ENCODE measurements around the gene MPDZ. TPM values are rescaled to one million over a fixed set of nuclear protein-coding genes. Genes with fewer than 3 reads are reported as not detected.

The MPDZ gene
- total RNA-seq, 1 experiment from 2014 or later, result 46.7 TPM

DNA sequence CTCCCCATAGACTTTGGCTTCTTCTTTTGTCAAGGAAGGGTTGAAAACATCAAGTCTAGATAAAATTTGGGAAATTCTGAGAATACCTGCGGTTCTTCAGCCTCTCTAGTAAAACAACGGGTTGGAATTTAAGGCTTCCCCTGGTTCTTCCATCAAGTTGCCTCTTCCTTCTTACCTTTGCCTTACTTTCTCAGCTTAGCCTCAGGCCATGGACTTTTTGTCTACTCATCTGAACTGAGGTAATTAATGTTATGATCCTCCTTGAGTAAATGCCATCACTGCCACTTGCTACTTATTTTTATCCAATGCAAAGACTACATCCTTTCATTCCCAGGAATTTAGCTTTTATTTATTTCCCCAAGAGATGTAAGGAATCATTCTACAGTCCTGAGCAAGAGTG lies 184.4 kb downstream of the MPDZ start:
- H3K27me3 ChIP-seq (ENCODE audit: insufficient read depth, low read length), result no peaks in the 10 kb centered on the region
- no peak overlapping the region for H2BK12ac ChIP-seq (ENCODE audit: insufficient read length, low read depth, low read length)
- H3K23me2 ChIP-seq (ENCODE audit: insufficient read length, low read depth, low read length, poor library complexity, severe bottlenecking), result no peaks in the 10 kb centered on the region
- no peaks in the 10 kb centered on the region; the same call in 1 of the 2 replicates for H3K27me3 Mint-ChIP-seq (ENCODE audit: low read depth)
- H2BK120ac ChIP-seq (ENCODE audit: low read depth, low read length, poor library complexity, severe bottlenecking), result no peak overlapping the region
- no peak overlapping the region for H3K56ac ChIP-seq (ENCODE audit: insufficient read length, low read depth, low read length)
- H4K20me1 ChIP-seq (ENCODE audit: control insufficient read depth, insufficient read depth, insufficient read length), result no peaks in the 10 kb centered on the region
- no peaks in the 10 kb centered on the region for H3K9me3 ChIP-seq (ENCODE audit: control insufficient read depth, low read depth, low read length)
- H3K27ac ChIP-seq (ENCODE audit: insufficient read length, low read depth, low read length), result no peak overlapping the region
- no peaks in the 10 kb centered on the region for H3K79me2 ChIP-seq (ENCODE audit: insufficient read depth, low read length)
- no peak overlapping the region for H3K4me2 ChIP-seq (ENCODE audit: insufficient read depth, insufficient read length, low read length)
- no peak overlapping the region for H4K8ac ChIP-seq (replicated peaks; ENCODE audit: insufficient read length, low read depth, low read length)
- no CpG with 5 or more reads among the region's 2 CpGs for whole genome bisulfite sequencing (ENCODE audit: extremely low coverage, insufficient read length, low lambda C conversion rate)
- H3K36me3 Mint-ChIP-seq (ENCODE audit: insufficient read depth in 1 of 3, low read depth in 3 of 3), result no peaks in the 10 kb centered on the region
- no peaks in the 10 kb centered on the region for H3K79me1 ChIP-seq (ENCODE audit: insufficient read depth, low read depth, low read length, poor library complexity, severe bottlenecking)
- H3K9me3 Mint-ChIP-seq, result no peaks in the 10 kb centered on the region
- H4K5ac ChIP-seq (ENCODE audit: insufficient read length, low read depth, low read length), result no peak overlapping the region
- TF ChIP-seq, protein P1, sequence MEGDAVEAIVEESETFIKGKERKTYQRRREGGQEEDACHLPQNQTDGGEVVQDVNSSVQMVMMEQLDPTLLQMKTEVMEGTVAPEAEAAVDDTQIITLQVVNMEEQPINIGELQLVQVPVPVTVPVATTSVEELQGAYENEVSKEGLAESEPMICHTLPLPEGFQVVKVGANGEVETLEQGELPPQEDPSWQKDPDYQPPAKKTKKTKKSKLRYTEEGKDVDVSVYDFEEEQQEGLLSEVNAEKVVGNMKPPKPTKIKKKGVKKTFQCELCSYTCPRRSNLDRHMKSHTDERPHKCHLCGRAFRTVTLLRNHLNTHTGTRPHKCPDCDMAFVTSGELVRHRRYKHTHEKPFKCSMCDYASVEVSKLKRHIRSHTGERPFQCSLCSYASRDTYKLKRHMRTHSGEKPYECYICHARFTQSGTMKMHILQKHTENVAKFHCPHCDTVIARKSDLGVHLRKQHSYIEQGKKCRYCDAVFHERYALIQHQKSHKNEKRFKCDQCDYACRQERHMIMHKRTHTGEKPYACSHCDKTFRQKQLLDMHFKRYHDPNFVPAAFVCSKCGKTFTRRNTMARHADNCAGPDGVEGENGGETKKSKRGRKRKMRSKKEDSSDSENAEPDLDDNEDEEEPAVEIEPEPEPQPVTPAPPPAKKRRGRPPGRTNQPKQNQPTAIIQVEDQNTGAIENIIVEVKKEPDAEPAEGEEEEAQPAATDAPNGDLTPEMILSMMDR (conservative IDR thresholded peaks at IDR 0.05), result no peak
- no peak overlapping the region for H2BK5ac ChIP-seq (ENCODE audit: insufficient read length, low read length)
- H2AK5ac ChIP-seq (ENCODE audit: insufficient read length, low read length), result no peak overlapping the region
- no peak overlapping the region for H3K9ac ChIP-seq (ENCODE audit: extremely low read depth, insufficient read length, low read length)
- H3K4ac ChIP-seq (ENCODE audit: low read depth, low read length), result no peak overlapping the region
- no peaks in the 10 kb centered on the region for H3K4me1 ChIP-seq (ENCODE audit: insufficient read depth, low read length)
- H3K4me3 Mint-ChIP-seq, result no peak overlapping the region
- no peak overlapping the region for H2BK20ac ChIP-seq (ENCODE audit: low read depth, low read length, poor library complexity, severe bottlenecking)
- H3T11ph ChIP-seq (ENCODE audit: low read length), result no peak overlapping the region
- no peak for DNase-seq
- H3K14ac ChIP-seq (ENCODE audit: insufficient read depth, low read length), result no peak overlapping the region
- no peak overlapping the region for H3K18ac ChIP-seq (ENCODE audit: insufficient read length, low read depth, low read length)
- no peak overlapping the region for H2AFZ ChIP-seq (ENCODE audit: low read length)
- no peak overlapping the region for H2BK15ac ChIP-seq (ENCODE audit: low read depth, low read length)
- no peak overlapping the region for H4K91ac ChIP-seq (ENCODE audit: insufficient read length, low read depth, low read length)
- no peak overlapping the region for H3K27ac Mint-ChIP-seq
- H3K4me1 Mint-ChIP-seq, result 0 out of 4 replicates have a peak, but pooled peaks cover 0 to 3% of the 10 kb centered on the region in 2 experiments
- no peak overlapping the region for H3K23ac ChIP-seq (ENCODE audit: insufficient read length, low read depth, low read length)
